A549 (cell line): ENCODE measurements around the gene CSDE1. TPM values are rescaled to one million over a fixed set of nuclear protein-coding genes. Genes with fewer than 3 reads are reported as not detected.

Experiments
- ATAC-seq, 2 experiments: fragments of 200-7000 bp in 1 of 2; fragments of >200 bp in 1 of 2; cut with Nextera tagmentation in 1 of 2; cut with Tn5 transposase in 1 of 2; 3 replicates each; pipeline versions ENCODE4 v1.8.0 to v1.9.1; 2018 to 2020; ENCODE audit warnings: mild to moderate bottlenecking in 1 of 2, moderate library complexity in 1 of 2
- CTCF ChIA-PET: fragments of 300-600 bp; sonication (Branson Sonifier 250); formaldehyde crosslinking; extraction: SDS; loops from one replicate; lab custom pipeline; 2021; ENCODE audit warnings: antibody characterized with exemption, inconsistent platforms; lab: Yijun Ruan, JAX
- POLR2A ChIA-PET: fragments of 350-600 bp; formaldehyde crosslinking; extraction: SDS; loops from one replicate; lab custom pipeline; 2021; ENCODE audit warnings: antibody characterized with exemption, inconsistent platforms; lab: Yijun Ruan, JAX
- DNase-seq, 2 experiments: peaks; one replicate each; pipeline versions ENCODE4 v3.0.0 to v3.0.0-alpha.2; 2011 to 2016; ENCODE audit warnings: low read depth in 1 of 2, low spot score in 1 of 2
- FAIRE-seq: peaks from 2 replicates; lab custom pipeline; 2011; peaks lifted over from hg19 to GRCh38; lab: Jason Lieb, UNC
- H3K27ac ChIP-seq, 2 experiments: fragments of >200 bp; sonication (Bioruptor Twin); formaldehyde crosslinking; 3 replicates each; pipeline ENCODE4 v1.5.1; 2016 to 2017
- H3K4me1 ChIP-seq: fragments of >200 bp; sonication (Bioruptor Twin); formaldehyde crosslinking; 3 replicates; pipeline ENCODE4 v1.6.1; 2016
- H3K4me2 ChIP-seq: fragments of >200 bp; sonication (Bioruptor Twin); formaldehyde crosslinking; 3 replicates; pipeline ENCODE4 v1.6.1; 2016
- H3K4me3 ChIP-seq: fragments of >200 bp; sonication (Bioruptor Twin); formaldehyde crosslinking; 3 replicates; pipeline ENCODE4 v1.5.1; 2016
- H3K9me3 ChIP-seq: fragments of >200 bp; sonication (Bioruptor Twin); formaldehyde crosslinking; 3 replicates; pipeline ENCODE4 v1.6.1; 2016
- ATOH8 ChIP-seq: fragments of 250-450 bp; sonication (Bioruptor Pico); IDR thresholded peaks from 2 replicates; pipeline ENCODE4 v1.5.0; 2020; ENCODE audit warnings: low read depth, mild to moderate bottlenecking, moderate library complexity
- BHLHE40 ChIP-seq: IDR thresholded peaks from 2 replicates; pipeline ENCODE4 v1.6.1; 2012; ENCODE audit warnings: low read depth, low read length, inconsistent platforms
- CHD2 ChIP-seq: fragments of 150-350 bp; IDR thresholded peaks from 2 replicates; pipeline ENCODE4 v1.6.1; 2014; ENCODE audit warnings: low read length; ENCODE audit not compliant: partially characterized antibody
- CTCF ChIP-seq: fragments of >200 bp; sonication (Bioruptor Twin); formaldehyde crosslinking; IDR thresholded peaks from 3 replicates; pipeline ENCODE4 v1.5.1; 2016
- EHF ChIP-seq: fragments of 250-450 bp; sonication (Bioruptor Pico); IDR thresholded peaks from 2 replicates; pipeline ENCODE4 v1.5.0; 2020; ENCODE audit warnings: mild to moderate bottlenecking
- EHMT2 ChIP-seq: fragments of 200-600 bp; sonication (generic); IDR thresholded peaks from 2 replicates; pipeline ENCODE4 v1.6.1; 2016; ENCODE audit warnings: antibody characterized with exemption, low read depth, mild to moderate bottlenecking, moderate library complexity
- FOSB ChIP-seq: fragments of 250-450 bp; sonication (Bioruptor Pico); IDR thresholded peaks from 2 replicates; pipeline ENCODE4 v1.5.0; 2020; ENCODE audit warnings: mild to moderate bottlenecking, moderate library complexity
- HDAC2 ChIP-seq: fragments of 200-600 bp; sonication (generic); IDR thresholded peaks from 2 replicates; pipeline ENCODE4 v1.6.1; 2016
- HEYL ChIP-seq: fragments of 250-450 bp; sonication (Bioruptor Pico); IDR thresholded peaks from 2 replicates; pipeline ENCODE4 v1.8.0; 2021; ENCODE audit warnings: mild to moderate bottlenecking, moderate library complexity
- HOXA7 ChIP-seq: fragments of 250-450 bp; sonication (Bioruptor Pico); IDR thresholded peaks from 2 replicates; pipeline ENCODE4 v1.5.0; 2020; ENCODE audit warnings: mild to moderate bottlenecking, moderate library complexity
- JUNB ChIP-seq: fragments of >200 bp; sonication (Bioruptor Twin); formaldehyde crosslinking; IDR thresholded peaks from 2 replicates; pipeline ENCODE4 v1.6.1; 2016
- MAX ChIP-seq: IDR thresholded peaks from 2 replicates; pipeline ENCODE4 v1.6.1; 2012
- NPAS2 ChIP-seq: fragments of 250-450 bp; sonication (Bioruptor Pico); IDR thresholded peaks from 2 replicates; pipeline ENCODE4 v1.8.0; 2022; ENCODE audit warnings: mild to moderate bottlenecking, moderate library complexity, borderline replicate concordance
- PBX3 ChIP-seq: IDR thresholded peaks from 2 replicates; pipeline ENCODE4 v1.6.1; 2012
- POLR2A ChIP-seq: IDR thresholded peaks from 2 replicates; pipeline ENCODE4 v1.6.1; 2012; ENCODE audit warnings: mild to moderate bottlenecking, low read length
- POLR2AphosphoS2 ChIP-seq: conservative IDR thresholded peaks from 2 replicates; pipeline ENCODE4 v1.6.1; 2012; ENCODE audit warnings: low read length, improper control_type of control experiment, inconsistent platforms
- RAD21 ChIP-seq, 2 experiments: fragments of >200 bp in 1 of 2; sonication (Bioruptor Twin) in 1 of 2; formaldehyde crosslinking in 1 of 2; IDR thresholded peaks in 1 of 2; conservative IDR thresholded peaks in 1 of 2; 2 replicates in 1 of 2; 3 replicates in 1 of 2; pipeline ENCODE4 v1.6.1; 2012 to 2018; ENCODE audit warnings: inconsistent platforms in 1 of 2
- SMC3 ChIP-seq: fragments of >200 bp; sonication (Bioruptor Twin); formaldehyde crosslinking; IDR thresholded peaks from 3 replicates; pipeline ENCODE4 v1.6.1; 2018; ENCODE audit warnings: inconsistent platforms
- TP53 ChIP-seq: fragments of 250-450 bp; sonication (Bioruptor Pico); IDR thresholded peaks from 2 replicates; pipeline ENCODE4 v1.5.0; 2021; ENCODE audit warnings: mild to moderate bottlenecking, moderate library complexity
- ZC3H11A ChIP-seq: fragments of 450-650 bp; IDR thresholded peaks from 2 replicates; pipeline ENCODE4 v1.6.1; 2014; ENCODE audit warnings: antibody characterized with exemption, mild to moderate bottlenecking
- WGBS: methylation state at CpG from one replicate; pipeline ENCODE4 v1.1.6; 2017; ENCODE audit errors: missing lambda C conversion rate; 5-methylcytosine and 5-hydroxymethylcytosine counted together
- polyA plus RNA-seq, 4 experiments: library from polyadenylated mRNA; depleted of rRNA in 3 of 4; stranded (reverse); fragments of >200 nt; fragmentation: RNase III in 1 of 4; extraction: RNeasy Plus Mini Kit Qiagen cat#74134 plus additional on column Dnase treatment in 1 of 4; gene quantifications; 2 replicates in 3 of 4; 3 replicates in 1 of 4; pipeline ENCODE4 v1.2.3, GENCODE V29; 2011 to 2017
- TF ChIP-seq, protein P1 (sequence below): fragments of 250-450 bp; sonication (Bioruptor Pico); IDR thresholded peaks from 2 replicates; pipeline ENCODE4 v1.5.0; 2021; ENCODE audit warnings: mild to moderate bottlenecking, moderate library complexity, borderline replicate concordance
- TF ChIP-seq, protein P2 (sequence below): fragments of 200-600 bp; sonication (generic); IDR thresholded peaks from 2 replicates; pipeline ENCODE4 v1.6.1; 2016; ENCODE audit warnings: antibody characterized with exemption, mild to moderate bottlenecking, moderate library complexity
- TF ChIP-seq, protein P3 (sequence below): fragments of >200 bp; sonication (Bioruptor Twin); formaldehyde crosslinking; IDR thresholded peaks from 3 replicates; pipeline ENCODE4 v1.6.1; 2016
- TF ChIP-seq, protein P4 (sequence below): fragments of 150-350 bp; IDR thresholded peaks from 2 replicates; pipeline ENCODE4 v1.6.1; 2014; ENCODE audit warnings: low read depth, mild to moderate bottlenecking, low read length

CSDE1 gene
- polyA plus RNA-seq, 2 of the 4 experiments (the other 2 are of a cell fraction), result 199 to 236 TPM

DNA sequence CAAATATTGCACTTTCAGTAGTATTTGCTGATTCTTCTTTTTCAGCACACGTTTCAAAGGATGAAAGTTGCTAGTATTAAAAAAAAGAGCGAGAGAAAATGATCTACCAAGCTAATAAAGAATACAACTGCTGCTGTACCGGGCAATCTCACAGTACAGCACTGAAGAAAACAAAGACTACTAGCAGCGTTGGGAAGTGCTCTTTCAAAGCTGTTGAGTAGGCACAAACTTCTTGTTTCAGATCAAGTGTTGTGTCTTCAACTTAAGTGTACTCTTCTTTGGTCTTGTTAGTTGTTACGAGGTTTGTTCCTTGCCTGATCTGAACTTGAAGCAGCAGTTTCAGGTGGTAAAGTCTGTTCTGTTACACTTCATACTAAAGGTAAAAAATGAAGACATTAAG is 7.9 kb downstream of the CSDE1 start:
- H3K27ac ChIP-seq, result no peak overlapping the region
- DNase-seq (no peak), FAIRE-seq (no peak), ATAC-seq (no peak)
- H3K4me3 ChIP-seq, result no peak overlapping the region
- no peak overlapping the region for H3K4me2 ChIP-seq
- POLR2A ChIA-PET, result no interaction called here
- no peaks in the 10 kb centered on the region for H3K9me3 ChIP-seq
- WGBS, result 92% methylated on average over 5 of the region's 5 CpGs
- H3K4me1 ChIP-seq, result peaks cover 14% of the 10 kb centered on the region; the same call in 2 of the 3 replicates
- TF ChIP-seq ZC3H11A (no peak), FOSB (CRISPR knock-in tag) (no peak), SMC3 (no peak), HDAC2 (no peak), TP53 (CRISPR knock-in tag) (no peak), HOXA7 (CRISPR knock-in tag) (no peak), PBX3 (no peak), EHMT2 (no peak), POLR2A (no peak), ATOH8 (no peak), EHF (no peak)
- TF ChIP-seq, protein P1, sequence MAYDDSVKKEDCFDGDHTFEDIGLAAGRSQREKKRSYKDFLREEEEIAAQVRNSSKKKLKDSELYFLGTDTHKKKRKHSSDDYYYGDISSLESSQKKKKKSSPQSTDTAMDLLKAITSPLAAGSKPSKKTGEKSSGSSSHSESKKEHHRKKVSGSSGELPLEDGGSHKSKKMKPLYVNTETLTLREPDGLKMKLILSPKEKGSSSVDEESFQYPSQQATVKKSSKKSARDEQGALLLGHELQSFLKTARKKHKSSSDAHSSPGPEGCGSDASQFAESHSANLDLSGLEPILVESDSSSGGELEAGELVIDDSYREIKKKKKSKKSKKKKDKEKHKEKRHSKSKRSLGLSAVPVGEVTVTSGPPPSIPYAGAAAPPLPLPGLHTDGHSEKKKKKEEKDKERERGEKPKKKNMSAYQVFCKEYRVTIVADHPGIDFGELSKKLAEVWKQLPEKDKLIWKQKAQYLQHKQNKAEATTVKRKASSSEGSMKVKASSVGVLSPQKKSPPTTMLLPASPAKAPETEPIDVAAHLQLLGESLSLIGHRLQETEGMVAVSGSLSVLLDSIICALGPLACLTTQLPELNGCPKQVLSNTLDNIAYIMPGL (CRISPR knock-in tag), result no peak
- TF ChIP-seq, protein P2, sequence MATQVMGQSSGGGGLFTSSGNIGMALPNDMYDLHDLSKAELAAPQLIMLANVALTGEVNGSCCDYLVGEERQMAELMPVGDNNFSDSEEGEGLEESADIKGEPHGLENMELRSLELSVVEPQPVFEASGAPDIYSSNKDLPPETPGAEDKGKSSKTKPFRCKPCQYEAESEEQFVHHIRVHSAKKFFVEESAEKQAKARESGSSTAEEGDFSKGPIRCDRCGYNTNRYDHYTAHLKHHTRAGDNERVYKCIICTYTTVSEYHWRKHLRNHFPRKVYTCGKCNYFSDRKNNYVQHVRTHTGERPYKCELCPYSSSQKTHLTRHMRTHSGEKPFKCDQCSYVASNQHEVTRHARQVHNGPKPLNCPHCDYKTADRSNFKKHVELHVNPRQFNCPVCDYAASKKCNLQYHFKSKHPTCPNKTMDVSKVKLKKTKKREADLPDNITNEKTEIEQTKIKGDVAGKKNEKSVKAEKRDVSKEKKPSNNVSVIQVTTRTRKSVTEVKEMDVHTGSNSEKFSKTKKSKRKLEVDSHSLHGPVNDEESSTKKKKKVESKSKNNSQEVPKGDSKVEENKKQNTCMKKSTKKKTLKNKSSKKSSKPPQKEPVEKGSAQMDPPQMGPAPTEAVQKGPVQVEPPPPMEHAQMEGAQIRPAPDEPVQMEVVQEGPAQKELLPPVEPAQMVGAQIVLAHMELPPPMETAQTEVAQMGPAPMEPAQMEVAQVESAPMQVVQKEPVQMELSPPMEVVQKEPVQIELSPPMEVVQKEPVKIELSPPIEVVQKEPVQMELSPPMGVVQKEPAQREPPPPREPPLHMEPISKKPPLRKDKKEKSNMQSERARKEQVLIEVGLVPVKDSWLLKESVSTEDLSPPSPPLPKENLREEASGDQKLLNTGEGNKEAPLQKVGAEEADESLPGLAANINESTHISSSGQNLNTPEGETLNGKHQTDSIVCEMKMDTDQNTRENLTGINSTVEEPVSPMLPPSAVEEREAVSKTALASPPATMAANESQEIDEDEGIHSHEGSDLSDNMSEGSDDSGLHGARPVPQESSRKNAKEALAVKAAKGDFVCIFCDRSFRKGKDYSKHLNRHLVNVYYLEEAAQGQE, result no peak
- CTCF ChIA-PET, result no interaction called here

DNA sequence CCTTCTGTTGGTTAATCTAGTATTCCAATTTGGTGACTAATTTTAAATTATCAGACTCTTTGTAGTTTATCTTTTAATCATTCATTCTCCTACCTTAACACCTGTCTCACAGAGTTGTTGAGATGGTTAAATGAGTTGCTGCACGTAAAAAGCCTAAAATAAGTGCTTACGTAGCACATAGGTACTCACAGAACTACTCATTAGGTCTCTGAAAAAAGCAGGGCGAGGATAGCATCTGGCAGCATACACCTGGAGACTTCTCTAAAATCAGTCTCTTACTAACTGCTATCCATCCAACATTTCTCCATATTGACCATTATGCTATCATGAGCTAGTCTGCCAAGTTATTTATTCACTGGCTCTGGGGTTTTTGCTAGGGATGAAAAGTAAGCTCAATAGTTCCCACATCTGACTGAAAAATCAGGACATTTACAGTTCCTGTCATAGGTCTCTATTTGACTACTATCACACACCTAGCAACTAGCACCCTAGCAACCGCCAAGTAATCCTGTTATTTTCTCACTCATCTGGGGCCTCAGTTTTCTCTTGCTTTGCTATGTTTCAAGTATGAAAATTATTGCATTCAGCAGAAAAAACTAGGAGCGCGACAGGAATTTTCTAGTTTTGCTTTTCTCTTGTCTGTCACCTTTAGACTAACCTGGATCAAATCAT is 11.2 kb downstream of the CSDE1 start:
- no peak for ATAC-seq
- ChIA-PET CTCF (no interaction called here), POLR2A (no interaction called here)
- no peak overlapping the region for H3K4me3 ChIP-seq
- TF ChIP-seq CHD2, result no peak
- TF ChIP-seq HDAC2, result no peak
- no peak for TF ChIP-seq NPAS2 (CRISPR knock-in tag)
- no peak for TF ChIP-seq FOSB (CRISPR knock-in tag)
- TF ChIP-seq POLR2AphosphoS2, result no peak
- no peak for TF ChIP-seq JUNB
- no peak for TF ChIP-seq CTCF
- TF ChIP-seq HEYL, result no peak
- TF ChIP-seq, protein P3, sequence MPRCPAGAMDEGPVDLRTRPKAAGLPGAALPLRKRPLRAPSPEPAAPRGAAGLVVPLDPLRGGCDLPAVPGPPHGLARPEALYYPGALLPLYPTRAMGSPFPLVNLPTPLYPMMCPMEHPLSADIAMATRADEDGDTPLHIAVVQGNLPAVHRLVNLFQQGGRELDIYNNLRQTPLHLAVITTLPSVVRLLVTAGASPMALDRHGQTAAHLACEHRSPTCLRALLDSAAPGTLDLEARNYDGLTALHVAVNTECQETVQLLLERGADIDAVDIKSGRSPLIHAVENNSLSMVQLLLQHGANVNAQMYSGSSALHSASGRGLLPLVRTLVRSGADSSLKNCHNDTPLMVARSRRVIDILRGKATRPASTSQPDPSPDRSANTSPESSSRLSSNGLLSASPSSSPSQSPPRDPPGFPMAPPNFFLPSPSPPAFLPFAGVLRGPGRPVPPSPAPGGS, result no peak
- TF ChIP-seq, protein P4, sequence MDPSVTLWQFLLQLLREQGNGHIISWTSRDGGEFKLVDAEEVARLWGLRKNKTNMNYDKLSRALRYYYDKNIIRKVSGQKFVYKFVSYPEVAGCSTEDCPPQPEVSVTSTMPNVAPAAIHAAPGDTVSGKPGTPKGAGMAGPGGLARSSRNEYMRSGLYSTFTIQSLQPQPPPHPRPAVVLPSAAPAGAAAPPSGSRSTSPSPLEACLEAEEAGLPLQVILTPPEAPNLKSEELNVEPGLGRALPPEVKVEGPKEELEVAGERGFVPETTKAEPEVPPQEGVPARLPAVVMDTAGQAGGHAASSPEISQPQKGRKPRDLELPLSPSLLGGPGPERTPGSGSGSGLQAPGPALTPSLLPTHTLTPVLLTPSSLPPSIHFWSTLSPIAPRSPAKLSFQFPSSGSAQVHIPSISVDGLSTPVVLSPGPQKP, result no peak
- no peak for TF ChIP-seq RAD21 (conservative IDR thresholded peaks at IDR 0.05 in 1 of 2, IDR thresholded peaks at IDR 0.05 in 1 of 2)
- no peak for TF ChIP-seq MAX
- no peak for TF ChIP-seq BHLHE40
- no peak for DNase-seq
- H3K27ac ChIP-seq, result no peak overlapping the region
- H3K4me1 ChIP-seq, result 0 out of 3 replicates have a peak, but pooled peaks cover under 1% of the 10 kb centered on the region
- no peak for FAIRE-seq
- 76% methylated on average over 6 of the region's 6 CpGs for WGBS
- H3K4me2 ChIP-seq, result no peak overlapping the region
- no peaks in the 10 kb centered on the region for H3K9me3 ChIP-seq
